H1 (cell line): ENCODE data around the gene ZBTB40. TPM values are rescaled to one million over a fixed set of nuclear protein-coding genes. Genes with fewer than 3 reads are reported as not detected.

Experiments used
- CTCF ChIA-PET: fragments of 300-600 bp; sonication (Branson Sonifier 250); formaldehyde crosslinking; loops from one replicate; lab custom pipeline; 2021; ENCODE audit not compliant: partially characterized antibody; lab: Charles Lee
- POLR2A ChIA-PET: fragments of 300-600 bp; sonication (Branson Sonifier 250); formaldehyde crosslinking; loops from one replicate; lab custom pipeline; 2021; ENCODE audit warnings: inconsistent platforms; ENCODE audit not compliant: partially characterized antibody; lab: Charles Lee
- DNase-seq, 2 experiments: peaks; one replicate each; pipeline versions ENCODE4 v3.0.0 to v3.0.0-alpha.2; 2010 to 2022; ENCODE audit warnings: low spot score in 2 of 2, low read depth in 1 of 2, mixed read lengths in 1 of 2
- FAIRE-seq: peaks from 2 replicates; lab custom pipeline; 2011; peaks lifted over from hg19 to GRCh38; lab: Jason Lieb, UNC
- H2AFZ ChIP-seq: 2 replicates; pipeline ENCODE4 v1.8.1; 2012; ENCODE audit warnings: low read length, inconsistent platforms
- H2AK5ac ChIP-seq: 2 replicates; pipeline ENCODE4 v1.6.1; 2013; ENCODE audit warnings: low read depth, low read length
- H2BK120ac ChIP-seq: replicated peaks from 2 replicates; pipeline ENCODE3; 2013; ENCODE audit warnings: low read depth, low read length, inconsistent platforms
- H2BK12ac ChIP-seq: 2 replicates; pipeline ENCODE4 v1.6.1; 2013; ENCODE audit warnings: low read depth, low read length
- H2BK15ac ChIP-seq: 2 replicates; pipeline ENCODE4 v1.6.1; 2013; ENCODE audit warnings: low read length
- H2BK20ac ChIP-seq: 2 replicates; pipeline ENCODE4 v1.6.1; 2013; ENCODE audit warnings: low read length
- H2BK5ac ChIP-seq: 2 replicates; pipeline ENCODE4 v1.6.1; 2013; ENCODE audit warnings: low read depth, low read length
- H3K14ac ChIP-seq: 2 replicates; pipeline ENCODE4 v1.6.1; 2013; ENCODE audit warnings: inconsistent platforms; ENCODE audit not compliant: insufficient read length
- H3K18ac ChIP-seq: 2 replicates; pipeline ENCODE4 v1.6.1; 2013; ENCODE audit warnings: low read length; ENCODE audit errors: extremely low read depth
- H3K23ac ChIP-seq: 2 replicates; pipeline ENCODE4 v1.6.1; 2013; ENCODE audit warnings: inconsistent platforms; ENCODE audit not compliant: insufficient read length
- H3K23me2 ChIP-seq: 2 replicates; pipeline ENCODE4 v1.6.1; 2013; ENCODE audit warnings: low read depth, low read length
- H3K27ac ChIP-seq: 2 replicates; pipeline ENCODE4 v1.6.1; 2011; ENCODE audit warnings: low read depth, low read length, inconsistent platforms
- H3K27me3 ChIP-seq, 4 experiments: replicated peaks in 1 of 4; 1 replicate in 1 of 4; 2 replicates in 3 of 4; pipeline versions ENCODE4 v1.6.1 to v1.8.1; 2011 to 2013; ENCODE audit warnings: low read length in 3 of 4, mild to moderate bottlenecking in 3 of 4, inconsistent platforms in 2 of 4, mixed read lengths in 2 of 4, moderate library complexity in 1 of 4; ENCODE audit not compliant: control insufficient read depth in 3 of 4, insufficient read depth in 3 of 4; ENCODE audit errors: extremely low read depth in 1 of 4
- H3K36me3 ChIP-seq, 4 experiments: 2 replicates each; pipeline versions ENCODE4 v1.6.1 to v1.8.1; 2011 to 2013; ENCODE audit warnings: mild to moderate bottlenecking in 4 of 4, low read length in 3 of 4, moderate library complexity in 2 of 4, control low read depth in 1 of 4, inconsistent platforms in 1 of 4; ENCODE audit not compliant: insufficient read depth in 4 of 4, control insufficient read depth in 2 of 4
- H3K4ac ChIP-seq: replicated peaks from 2 replicates; pipeline ENCODE3; 2013; ENCODE audit warnings: low read length, low read depth, mixed read lengths, inconsistent platforms; ENCODE audit not compliant: insufficient read length
- H3K4me1 ChIP-seq, 4 experiments: replicated peaks in 1 of 4; 1 replicate in 1 of 4; 2 replicates in 3 of 4; pipeline versions ENCODE4 v1.6.1 to v1.8.1; 2011 to 2013; ENCODE audit warnings: low read length in 3 of 4, inconsistent platforms in 2 of 4, mixed read lengths in 1 of 4; ENCODE audit not compliant: insufficient read depth in 4 of 4, control insufficient read depth in 3 of 4
- H3K4me2 ChIP-seq, 2 experiments: 2 replicates each; pipeline versions ENCODE4 v1.6.1 to v1.8.1; 2011 to 2013; ENCODE audit warnings: low read depth in 2 of 2, low read length in 2 of 2, control low read depth in 1 of 2, inconsistent platforms in 1 of 2, mild to moderate bottlenecking in 1 of 2; ENCODE audit not compliant: insufficient read depth in 1 of 2
- H3K4me3 ChIP-seq, 4 experiments: fragments of 200-600, 300-600 bp in 1 of 4; sonication (generic), shearing (Covaris generic), sonication (Bioruptor Twin) in 1 of 4; 2 replicates each; pipeline versions ENCODE4 v1.5.1 to v1.8.1; 2011 to 2016; ENCODE audit warnings: low read length in 4 of 4, low read depth in 3 of 4, control low read depth in 2 of 4, inconsistent platforms in 2 of 4, mild to moderate bottlenecking in 2 of 4, mixed read lengths in 1 of 4, moderate library complexity in 1 of 4; ENCODE audit not compliant: insufficient read depth in 2 of 4; ENCODE audit errors: extremely low read depth in 1 of 4
- H3K56ac ChIP-seq: replicated peaks from 2 replicates; pipeline ENCODE3; 2013; ENCODE audit warnings: low read depth, mild to moderate bottlenecking, mixed read lengths, low read length, inconsistent platforms; ENCODE audit not compliant: insufficient read length
- H3K79me1 ChIP-seq: 2 replicates; pipeline ENCODE4 v1.6.1; 2013; ENCODE audit warnings: low read depth, low read length, control low read depth
- H3K79me2 ChIP-seq, 2 experiments: 2 replicates each; pipeline versions ENCODE4 v1.6.1 to v1.8.1; 2012 to 2013; ENCODE audit warnings: low read length in 2 of 2, mild to moderate bottlenecking in 2 of 2, inconsistent platforms in 1 of 2; ENCODE audit not compliant: insufficient read depth in 2 of 2, control insufficient read depth in 1 of 2
- H3K9ac ChIP-seq, 4 experiments: replicated peaks in 1 of 4; 1 replicate in 1 of 4; 2 replicates in 3 of 4; pipeline versions ENCODE4 v1.6.1 to v1.8.1; 2011 to 2013; ENCODE audit warnings: low read depth in 3 of 4, low read length in 3 of 4, control low read depth in 2 of 4, mild to moderate bottlenecking in 2 of 4, moderate library complexity in 2 of 4, inconsistent platforms in 1 of 4; ENCODE audit errors: extremely low read depth in 1 of 4
- H3K9me3 ChIP-seq, 2 experiments: 2 replicates each; pipeline versions ENCODE4 v1.6.1 to v1.8.1; 2012 to 2013; ENCODE audit warnings: mild to moderate bottlenecking in 2 of 2, moderate library complexity in 2 of 2, control low read depth in 1 of 2, inconsistent platforms in 1 of 2, low read depth in 1 of 2, low read length in 1 of 2, mixed read lengths in 1 of 2; ENCODE audit not compliant: insufficient read depth in 2 of 2
- H4K20me1 ChIP-seq, 2 experiments: replicated peaks in 1 of 2; 2 replicates each; pipeline versions ENCODE3 to v1.8.1; 2011 to 2013; ENCODE audit warnings: inconsistent platforms in 2 of 2, low read length in 2 of 2, mild to moderate bottlenecking in 1 of 2; ENCODE audit not compliant: insufficient read depth in 2 of 2, control insufficient read depth in 1 of 2
- H4K5ac ChIP-seq: 2 replicates; pipeline ENCODE4 v1.6.1; 2013; ENCODE audit warnings: low read length, low read depth, mixed read lengths, inconsistent platforms; ENCODE audit not compliant: insufficient read length
- H4K8ac ChIP-seq: 2 replicates; pipeline ENCODE4 v1.8.0; 2013; ENCODE audit warnings: mild to moderate bottlenecking, moderate library complexity, low read length, inconsistent platforms; ENCODE audit not compliant: insufficient read depth; ENCODE audit errors: extremely low read depth
- H4K91ac ChIP-seq: replicated peaks from 2 replicates; pipeline ENCODE3; 2013; ENCODE audit warnings: low read length, mixed read lengths, inconsistent platforms; ENCODE audit not compliant: insufficient read length
- CBX8 ChIP-seq: fragments of 300-800, 300-1000 bp; sonication (generic); IDR thresholded peaks from 2 replicates; pipeline ENCODE4 v1.7.1; 2016; ENCODE audit warnings: low read depth, low read length, borderline replicate concordance
- CHD2 ChIP-seq: IDR thresholded peaks from 2 replicates; pipeline ENCODE4 v1.6.1; 2012; ENCODE audit warnings: low read length, improper control_type of control experiment
- CREB1 ChIP-seq: IDR thresholded peaks from 2 replicates; pipeline ENCODE4 v1.6.1; 2012; ENCODE audit warnings: inconsistent platforms
- EGR1 ChIP-seq: IDR thresholded peaks from 2 replicates; pipeline ENCODE4 v1.6.1; 2011; ENCODE audit warnings: low read depth, low read length, borderline replicate concordance
- GABPA ChIP-seq: IDR thresholded peaks from 2 replicates; pipeline ENCODE4 v1.6.1; 2011; ENCODE audit warnings: mild to moderate bottlenecking, low read length, moderate library complexity, borderline replicate concordance; ENCODE audit not compliant: insufficient read depth
- KDM5A ChIP-seq: fragments of 200-600 bp; IDR thresholded peaks from 2 replicates; pipeline ENCODE4 v1.7.1; 2012; ENCODE audit warnings: mild to moderate bottlenecking, low read length, inconsistent platforms, mixed read lengths
- MAX ChIP-seq: IDR thresholded peaks from 2 replicates; pipeline ENCODE4 v1.6.1; 2012; ENCODE audit warnings: inconsistent platforms
- POLR2A ChIP-seq, 2 experiments: IDR thresholded peaks; 1 replicate in 1 of 2; 2 replicates in 1 of 2; pipeline ENCODE4 v1.6.1; 2011; ENCODE audit warnings: low read depth in 2 of 2, low read length in 2 of 2, mild to moderate bottlenecking in 2 of 2; ENCODE audit errors: control extremely low read depth in 1 of 2
- POU5F1 ChIP-seq: IDR thresholded peaks from 2 replicates; pipeline ENCODE4 v1.6.1; 2011; ENCODE audit warnings: low read depth, mild to moderate bottlenecking, low read length, moderate library complexity
- RAD21 ChIP-seq, 2 experiments: IDR thresholded peaks in 1 of 2; conservative IDR thresholded peaks in 1 of 2; 2 replicates each; pipeline ENCODE4 v1.6.1; 2011; ENCODE audit warnings: low read depth in 2 of 2, low read length in 2 of 2, improper control_type of control experiment in 1 of 2, inconsistent platforms in 1 of 2, mild to moderate bottlenecking in 1 of 2, moderate library complexity in 1 of 2
- SIN3A ChIP-seq, 2 experiments: IDR thresholded peaks in 1 of 2; conservative IDR thresholded peaks in 1 of 2; 2 replicates each; pipeline ENCODE4 v1.6.1; 2011 to 2012; ENCODE audit warnings: low read length in 2 of 2, improper control_type of control experiment in 1 of 2, low read depth in 1 of 2, mild to moderate bottlenecking in 1 of 2
- TAF1 ChIP-seq: IDR thresholded peaks from 2 replicates; pipeline ENCODE4 v1.6.1; 2011; ENCODE audit warnings: mild to moderate bottlenecking, low read depth, low read length
- TBP ChIP-seq: IDR thresholded peaks from 2 replicates; pipeline ENCODE4 v1.6.1; 2011; ENCODE audit warnings: low read depth, low read length, improper control_type of control experiment
- ZNF274 ChIP-seq: IDR thresholded peaks from 2 replicates; pipeline ENCODE4 v1.7.0; 2012; ENCODE audit warnings: low read length, borderline replicate concordance; ENCODE audit errors: extremely low read depth
- WGBS, 2 experiments: shearing (Covaris generic) in 1 of 2; methylation state at CpG; one replicate each; pipeline versions ENCODE4 v1.1.6 to v1.1.7; 2013 to 2015; ENCODE audit warnings: low lambda C conversion rate in 2 of 2, mixed read lengths in 2 of 2, inconsistent platforms in 1 of 2, low coverage in 1 of 2, missing lambda C conversion rate in 1 of 2; ENCODE audit not compliant: insufficient replicate concordance in 2 of 2, insufficient coverage in 1 of 2, insufficient read length in 1 of 2; ENCODE audit errors: extremely low coverage in 1 of 2, missing lambda C conversion rate in 1 of 2; 5-methylcytosine and 5-hydroxymethylcytosine counted together
- polyA plus RNA-seq, 7 experiments: library from polyadenylated mRNA; depleted of rRNA in 3 of 7; stranded (reverse) in 5 of 7; unstranded in 2 of 7; fragments of >200 nt in 5 of 7; fragments of 200-250 nt in 2 of 7; gene quantifications; 1 replicate in 5 of 7; 2 replicates in 1 of 7; 4 replicates in 1 of 7; pipeline versions ENCODE4 v1.2.1 to v1.2.3, GENCODE V29; 2011 to 2013; ENCODE audit warnings: missing spikeins in 2 of 7, mixed read lengths in 2 of 7
- total RNA-seq: library from RNA; stranded (reverse); fragmentation: NEBNext Ultra II Directional; extraction: Animal tissue kit (Norgen Biotek cat#: 25700); gene quantifications from 2 replicates; pipeline ENCODE4 v1.2.1, GENCODE V29; 2021

ZBTB40 gene
- total and polyA plus RNA-seq, 2 of the 8 experiments (the other 6 are each of a cell fraction or from before 2014, with no cell fraction given): 3.1 to 19.3 TPM

- H3K18ac ChIP-seq: no peak overlapping the region
- FAIRE-seq: no peak
- no peaks in the 10 kb centered on the region for H3K79me2 ChIP-seq
- peaks cover 2 to 21% (median 15%) of the 10 kb centered on the region in 4 experiments for H3K36me3 ChIP-seq
- H3K9ac ChIP-seq: no peak overlapping the region
- no peak for DNase-seq
- H3K4ac ChIP-seq: no peak overlapping the region
- no peaks in the 10 kb centered on the region for H3K23me2 ChIP-seq
- ChIA-PET CTCF (interaction anchor here (1.0 to 3.4 kb wide), 2 partner anchors 36 to 135 kb away, joined by 3 to 20 read pairs; no protein-coding TSS in a partner anchor), POLR2A (no interaction called here)
- H2BK12ac ChIP-seq: no peak overlapping the region
- no peak overlapping the region for H3K27ac ChIP-seq
- peaks cover 0 to 2% (median 0%) of the 10 kb centered on the region in 4 experiments; a peak in 1 of 7 replicates for H3K27me3 ChIP-seq
- no peak overlapping the region for H4K91ac ChIP-seq
- no peaks in the 10 kb centered on the region for H3K9me3 ChIP-seq
- no peak overlapping the region for H3K4me3 ChIP-seq
- H3K23ac ChIP-seq: no peak overlapping the region
- H4K5ac ChIP-seq: no peak overlapping the region
- no peak overlapping the region for H4K8ac ChIP-seq
- no peak overlapping the region for H3K4me2 ChIP-seq
- H4K20me1 ChIP-seq: peaks cover 0 to 1% of the 10 kb centered on the region in 2 experiments
- no peak overlapping the region for H2BK120ac ChIP-seq
- H2AK5ac ChIP-seq: no peak overlapping the region
- H3K4me1 ChIP-seq: no peaks in the 10 kb centered on the region
- no peak overlapping the region for H3K56ac ChIP-seq
- H2AFZ ChIP-seq: no peak overlapping the region
- no peak overlapping the region for H3K14ac ChIP-seq
- no peak overlapping the region for H2BK20ac ChIP-seq
- no peak overlapping the region for H2BK5ac ChIP-seq
- 90% methylated on average over 8 of the region's 8 CpGs; no CpG with 5 or more reads in 1 of the 2 experiments for WGBS, 2 experiments
- H3K79me1 ChIP-seq: no peaks in the 10 kb centered on the region
- H2BK15ac ChIP-seq: no peak overlapping the region
- no peak for TF ChIP-seq RAD21 (IDR thresholded peaks at IDR 0.05 in 1 of 2, conservative IDR thresholded peaks at IDR 0.05 in 1 of 2; ENCODE audit: low read depth in 2 of 2, low read length in 2 of 2)
- TF ChIP-seq POU5F1: no peak
- no peak for TF ChIP-seq CREB1
- no peak for TF ChIP-seq CHD2
- no peak for TF ChIP-seq SIN3A (conservative IDR thresholded peaks at IDR 0.05 in 1 of 2, IDR thresholded peaks at IDR 0.05 in 1 of 2; ENCODE audit: low read depth in 1 of 2, low read length in 2 of 2)
- TF ChIP-seq KDM5A: no peak
- TF ChIP-seq CBX8: no peak
- no peak for TF ChIP-seq GABPA
- no peak for TF ChIP-seq POLR2A (IDR thresholded peaks at IDR 0.05; ENCODE audit: control extremely low read depth in 1 of 2, low read depth in 2 of 2, low read length in 2 of 2)
- TF ChIP-seq MAX: no peak
- TF ChIP-seq TAF1: no peak
- no peak for TF ChIP-seq EGR1
- TF ChIP-seq ZNF274: no peak
- TF ChIP-seq TBP: no peak
Measured at GRCh38 chr1:22506130-22506692, 54.6 kb downstream of the ZBTB40 start.
